Epithelial cell of esophagus (primary cell): ENCODE data around the gene GJB6.
A peak's percentile ranks its signal among the peaks of the same experiment; 100 is the strongest.

ENCODE experiments used
- DNase-seq: peaks from one replicate; pipeline ENCODE4 v3.0.0; 2010; ENCODE audit warnings: low read depth
- H3K4me3 ChIP-seq: 2 replicates; pipeline ENCODE4 v1.5.1; 2011; ENCODE audit warnings: mild to moderate bottlenecking, low read length, control low read depth
- CTCF ChIP-seq: IDR thresholded peaks from 2 replicates; pipeline ENCODE4 v1.5.1; 2011; ENCODE audit warnings: low read depth, mild to moderate bottlenecking, low read length, control low read depth, inconsistent platforms; ENCODE audit not compliant: insufficient read depth; ENCODE audit errors: missing control alignments

GJB6 gene

GRCh38 chr13:20247963-20248362, 15.8 kb upstream of the GJB6 start:
- H3K4me3 ChIP-seq: no peak overlapping the region
- TF ChIP-seq CTCF: no peak
- peak; percentile 45 for DNase-seq

GRCh38 chr13:20247403-20247802, 15.3 kb upstream of the GJB6 start:
- H3K4me3 ChIP-seq: no peak overlapping the region
- no peak for TF ChIP-seq CTCF
- DNase-seq: no peak

- no peak for TF ChIP-seq CTCF
- H3K4me3 ChIP-seq: no peak overlapping the region
- peak; percentile 11 for DNase-seq
Measured at GRCh38 chr13:20241593-20241992, 9.5 kb upstream of the GJB6 start.

GRCh38 chr13:20239748-20240147, 7.6 kb upstream of the GJB6 start:
- no peak overlapping the region for H3K4me3 ChIP-seq
- DNase-seq: no peak
- TF ChIP-seq CTCF: no peak

DNA sequence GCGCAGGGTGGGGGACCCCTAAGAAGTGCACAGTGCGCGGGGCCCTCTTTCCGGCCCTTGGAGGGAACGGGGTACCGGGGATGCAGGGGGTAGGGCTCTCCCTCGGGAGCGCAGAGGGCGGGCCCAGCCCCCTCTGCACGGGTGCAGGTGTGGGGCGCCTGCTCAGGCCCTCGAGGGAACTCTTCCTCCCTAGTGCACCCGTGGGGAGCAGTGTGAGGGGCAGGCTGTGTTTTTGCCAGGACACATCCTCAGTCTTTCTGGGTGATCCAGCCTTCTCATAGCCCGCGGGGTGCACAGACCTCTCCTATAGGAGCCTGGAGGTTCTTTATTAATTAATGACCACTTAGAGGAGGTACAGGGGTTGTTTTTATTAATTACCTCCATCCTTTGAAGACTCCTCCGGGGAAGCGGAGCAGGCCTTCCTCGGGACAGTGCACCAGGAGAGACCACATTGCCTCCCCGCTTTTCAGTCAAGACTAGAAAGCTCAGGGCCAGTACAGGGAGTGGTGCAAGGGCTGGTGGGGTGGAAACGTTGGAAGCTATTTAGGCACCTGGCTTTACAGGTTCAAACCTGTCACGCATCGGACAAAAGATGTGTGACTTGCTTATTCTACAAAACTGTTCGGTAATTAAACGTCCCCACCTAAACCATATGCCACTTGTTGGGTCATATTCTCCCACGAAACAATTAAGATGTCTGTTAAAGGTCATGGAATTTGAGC, 598 bp upstream of the GJB6 start:
- peak overlapping the region; percentile 59 for H3K4me3 ChIP-seq
- no peak for DNase-seq
- TF ChIP-seq CTCF: no peak

DNA sequence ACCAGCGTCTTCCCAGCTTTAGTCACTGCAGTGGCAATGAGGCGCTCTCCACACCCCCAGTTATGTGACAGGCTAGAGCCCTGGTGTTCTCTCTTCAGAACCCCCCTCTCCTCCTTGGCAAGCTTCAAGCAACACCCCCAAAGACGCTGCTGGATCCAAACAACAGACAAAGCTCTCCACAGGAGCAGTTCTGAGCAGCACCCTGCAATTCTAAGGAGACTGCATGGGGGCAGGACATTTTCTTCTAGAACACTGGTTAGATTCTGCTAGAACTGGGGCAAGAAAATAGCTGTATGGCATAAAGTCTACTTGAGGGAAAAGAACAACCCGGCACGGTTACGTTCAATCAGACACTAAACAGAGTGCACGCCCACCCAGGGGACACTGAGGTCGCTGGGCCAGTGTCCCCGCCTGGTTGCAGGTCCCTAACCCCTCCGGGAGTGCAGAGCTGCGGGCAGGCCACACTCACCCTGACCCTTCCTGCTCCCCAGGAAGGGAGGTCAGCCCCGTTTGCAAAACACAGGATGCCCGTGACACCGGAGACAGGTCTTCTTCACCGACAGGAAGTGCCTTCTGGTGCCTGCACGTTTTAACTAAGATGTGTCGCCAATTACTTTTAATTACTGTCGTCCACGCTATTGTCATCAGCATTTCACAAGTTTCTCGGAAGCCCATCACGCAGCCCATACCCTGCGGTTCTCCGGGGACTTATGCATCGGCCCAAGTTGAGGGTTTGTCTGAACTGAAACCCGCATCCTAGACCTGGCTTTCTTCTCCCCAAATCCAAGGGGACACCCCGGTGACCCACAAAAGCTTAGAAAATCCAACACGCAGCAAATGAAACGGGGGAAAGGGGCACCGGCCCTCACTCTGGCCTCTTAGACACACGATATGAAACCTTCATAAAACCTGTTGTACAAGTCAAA, 943 bp downstream of the GJB6 start:
- TF ChIP-seq CTCF: no peak
- DNase-seq: no peak
- peak overlapping the region; percentile 59 for H3K4me3 ChIP-seq
